ENCODE data around the gene MAD1L1.

Gene MAD1L1

GRCh38 chr7:1854866-1855724 lies 377.6 kb downstream of the MAD1L1 start:
- Histone ChIP-seq H4K20me1 (ENCODE audit: low read depth, low read length) (no peaks in the 10 kb centered on the region), H3K9me3 (ENCODE audit: insufficient read depth, low read length) (no peaks in the 10 kb centered on the region), H3K27ac (ENCODE audit: low read depth, low read length) (no peak overlapping the region), H3K4me3 (ENCODE audit: insufficient read depth, low read length, poor library complexity, severe bottlenecking) (no peak overlapping the region), H3F3A (ENCODE audit: insufficient read depth) (no peaks in the 10 kb centered on the region), H2AFZ (ENCODE audit: low read depth, low read length, severe bottlenecking) (no peak overlapping the region), H3K9ac (ENCODE audit: low read length) (no peak overlapping the region), H3K79me2 (ENCODE audit: insufficient read depth, low read length) (no peaks in the 10 kb centered on the region), H3K4me2 (ENCODE audit: low read depth, low read length, poor library complexity, severe bottlenecking) (no peak overlapping the region), H3K9me2 (replicated peaks; ENCODE audit: insufficient read depth, low read length) (no peaks in the 10 kb centered on the region), H3K36me3 (ENCODE audit: low read length) (no peaks in the 10 kb centered on the region), H3K27me3 (ENCODE audit: low read length) (no peaks in the 10 kb centered on the region)
- TF ChIP-seq EZH2phosphoT487 (conservative IDR thresholded peaks at IDR 0.05; ENCODE audit: low read length), result no peak
- TF ChIP-seq CTCF (IDR thresholded peaks at IDR 0.05; ENCODE audit: insufficient read depth, low read length, poor library complexity, severe bottlenecking), result no peak

GRCh38 chr7:1853986-1854865 lies 378.5 kb downstream of the MAD1L1 start:
- Histone ChIP-seq H3K27ac (ENCODE audit: low read depth, low read length) (no peak overlapping the region), H3K36me3 (ENCODE audit: low read length) (no peaks in the 10 kb centered on the region), H3K9me2 (replicated peaks; ENCODE audit: insufficient read depth, low read length) (no peaks in the 10 kb centered on the region), H2AFZ (ENCODE audit: low read depth, low read length, severe bottlenecking) (no peak overlapping the region), H3K9ac (ENCODE audit: low read length) (no peak overlapping the region), H4K20me1 (ENCODE audit: low read depth, low read length) (no peaks in the 10 kb centered on the region), H3K4me3 (ENCODE audit: insufficient read depth, low read length, poor library complexity, severe bottlenecking) (no peak overlapping the region), H3K9me3 (ENCODE audit: insufficient read depth, low read length) (no peaks in the 10 kb centered on the region), H3K4me2 (ENCODE audit: low read depth, low read length, poor library complexity, severe bottlenecking) (no peak overlapping the region), H3K27me3 (ENCODE audit: low read length) (no peaks in the 10 kb centered on the region), H3K79me2 (ENCODE audit: insufficient read depth, low read length) (no peaks in the 10 kb centered on the region), H3F3A (ENCODE audit: insufficient read depth) (no peaks in the 10 kb centered on the region)
- TF ChIP-seq EZH2phosphoT487 (conservative IDR thresholded peaks at IDR 0.05; ENCODE audit: low read length) (no peak), CTCF (IDR thresholded peaks at IDR 0.05; ENCODE audit: insufficient read depth, low read length, poor library complexity, severe bottlenecking) (no peak)

GRCh38 chr7:1853431-1853985 lies 379.2 kb downstream of the MAD1L1 start:
- no peak for TF ChIP-seq EZH2phosphoT487 (conservative IDR thresholded peaks at IDR 0.05; ENCODE audit: low read length)
- no peak for TF ChIP-seq CTCF (IDR thresholded peaks at IDR 0.05; ENCODE audit: insufficient read depth, low read length, poor library complexity, severe bottlenecking)
- H3K27me3 ChIP-seq (ENCODE audit: low read length), result no peaks in the 10 kb centered on the region
- H3K79me2 ChIP-seq (ENCODE audit: insufficient read depth, low read length), result no peaks in the 10 kb centered on the region
- H3K9me2 ChIP-seq (replicated peaks; ENCODE audit: insufficient read depth, low read length), result no peaks in the 10 kb centered on the region
- H3K36me3 ChIP-seq (ENCODE audit: low read length), result no peaks in the 10 kb centered on the region
- no peak overlapping the region for H3K4me2 ChIP-seq (ENCODE audit: low read depth, low read length, poor library complexity, severe bottlenecking)
- no peaks in the 10 kb centered on the region for H4K20me1 ChIP-seq (ENCODE audit: low read depth, low read length)
- no peak overlapping the region for H3K27ac ChIP-seq (ENCODE audit: low read depth, low read length)
- no peak overlapping the region for H2AFZ ChIP-seq (ENCODE audit: low read depth, low read length, severe bottlenecking)
- no peaks in the 10 kb centered on the region for H3F3A ChIP-seq (ENCODE audit: insufficient read depth)
- no peak overlapping the region for H3K4me3 ChIP-seq (ENCODE audit: insufficient read depth, low read length, poor library complexity, severe bottlenecking)
- no peak overlapping the region for H3K9ac ChIP-seq (ENCODE audit: low read length)
- no peaks in the 10 kb centered on the region for H3K9me3 ChIP-seq (ENCODE audit: insufficient read depth, low read length)
